RWPE2 (cell line): Measurements from ENCODE around the gene CALHM1.

Experiments used
- ATAC-seq: fragments of 200-7000 bp; cut with Tn5 transposase; 3 replicates; pipeline ENCODE4 v1.9.1; 2021; ENCODE audit warnings: low read depth
- DNase-seq: peaks from one replicate; pipeline ENCODE4 v3.0.0-alpha.2; 2020; ENCODE audit warnings: low spot score
- H3K27ac ChIP-seq: fragments of 450-650 bp; 2 replicates; pipeline ENCODE4 v1.5.1; 2017; ENCODE audit warnings: mild to moderate bottlenecking; ENCODE audit not compliant: poor library complexity, severe bottlenecking
- H3K27me3 ChIP-seq: fragments of 250-450 bp; sonication (Bioruptor Pico); 2 replicates; pipeline ENCODE4 v1.5.1; 2021; ENCODE audit warnings: mild to moderate bottlenecking, moderate library complexity; ENCODE audit not compliant: insufficient read depth, poor library complexity, severe bottlenecking
- H3K36me3 ChIP-seq: fragments of 250-450 bp; sonication (Bioruptor Pico); 2 replicates; pipeline ENCODE4 v1.5.1; 2020; ENCODE audit warnings: low read depth, mild to moderate bottlenecking, moderate library complexity
- H3K4me1 ChIP-seq: fragments of 250-450 bp; sonication (Bioruptor Pico); 2 replicates; pipeline ENCODE4 v1.5.1; 2021; ENCODE audit warnings: mild to moderate bottlenecking, moderate library complexity; ENCODE audit not compliant: insufficient read depth, poor library complexity, severe bottlenecking
- H3K4me3 ChIP-seq: fragments of 250-450 bp; sonication (Bioruptor Pico); 2 replicates; pipeline ENCODE4 v1.5.1; 2021; ENCODE audit warnings: mild to moderate bottlenecking, moderate library complexity; ENCODE audit not compliant: severe bottlenecking
- H3K9me3 ChIP-seq: fragments of 250-450 bp; sonication (Bioruptor Pico); 2 replicates; pipeline ENCODE4 v1.5.1; 2021; ENCODE audit warnings: mild to moderate bottlenecking, moderate library complexity; ENCODE audit not compliant: severe bottlenecking
- TF ChIP-seq, protein P1 (sequence below): fragments of 450-650 bp; IDR thresholded peaks from one replicate; pipeline ENCODE4 v1.5.1; 2017; ENCODE audit warnings: mild to moderate bottlenecking, moderate library complexity; ENCODE audit not compliant: poor library complexity, severe bottlenecking

Gene CALHM1

DNA sequence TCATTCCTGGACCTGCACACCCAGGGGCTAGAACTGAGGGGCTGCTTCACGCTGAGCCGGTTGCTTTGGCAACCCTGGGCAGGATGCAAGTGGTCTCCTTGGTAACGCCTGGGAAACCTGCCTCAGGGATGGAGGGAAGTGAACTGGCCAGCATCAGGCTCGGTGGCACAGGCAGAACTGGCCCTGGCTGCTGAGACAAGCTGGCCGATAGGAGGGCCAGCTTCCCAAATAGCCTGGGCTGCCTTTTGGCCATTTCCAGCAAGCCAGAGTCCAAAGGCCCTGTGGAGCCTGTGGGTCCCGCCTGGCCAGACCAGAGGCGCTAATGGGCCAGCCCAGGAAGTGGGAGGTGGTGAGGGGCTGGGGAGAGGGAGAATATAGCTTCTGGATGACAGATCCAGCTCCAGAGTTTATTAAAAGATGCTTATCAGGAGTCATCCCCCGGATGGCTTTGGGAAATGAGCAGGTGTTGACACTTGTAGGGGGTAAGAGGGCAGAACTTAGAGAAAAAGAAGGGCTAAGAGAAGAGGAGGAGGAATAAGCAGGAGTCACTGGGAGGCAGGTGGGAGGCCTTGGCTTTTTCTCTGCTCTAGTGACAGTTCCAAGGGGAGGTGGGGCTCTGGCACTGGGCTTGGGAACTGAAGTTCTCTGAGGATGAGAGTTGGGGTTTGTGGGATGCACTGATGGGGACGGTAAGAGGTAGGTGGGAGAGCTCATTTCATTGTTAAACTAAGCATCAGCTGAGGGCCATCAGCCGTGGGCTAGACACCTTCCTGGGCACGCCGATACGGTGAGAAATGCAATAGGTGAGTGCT is 44.4 kb upstream of the CALHM1 start:
- ATAC-seq (no peak), DNase-seq (no peak)
- Histone ChIP-seq H3K4me1 (peaks cover 5% of the 10 kb centered on the region), H3K27ac (no peak overlapping the region), H3K27me3 (no peaks in the 10 kb centered on the region), H3K9me3 (no peaks in the 10 kb centered on the region), H3K4me3 (no peak overlapping the region), H3K36me3 (no peaks in the 10 kb centered on the region)
- TF ChIP-seq, protein P1, sequence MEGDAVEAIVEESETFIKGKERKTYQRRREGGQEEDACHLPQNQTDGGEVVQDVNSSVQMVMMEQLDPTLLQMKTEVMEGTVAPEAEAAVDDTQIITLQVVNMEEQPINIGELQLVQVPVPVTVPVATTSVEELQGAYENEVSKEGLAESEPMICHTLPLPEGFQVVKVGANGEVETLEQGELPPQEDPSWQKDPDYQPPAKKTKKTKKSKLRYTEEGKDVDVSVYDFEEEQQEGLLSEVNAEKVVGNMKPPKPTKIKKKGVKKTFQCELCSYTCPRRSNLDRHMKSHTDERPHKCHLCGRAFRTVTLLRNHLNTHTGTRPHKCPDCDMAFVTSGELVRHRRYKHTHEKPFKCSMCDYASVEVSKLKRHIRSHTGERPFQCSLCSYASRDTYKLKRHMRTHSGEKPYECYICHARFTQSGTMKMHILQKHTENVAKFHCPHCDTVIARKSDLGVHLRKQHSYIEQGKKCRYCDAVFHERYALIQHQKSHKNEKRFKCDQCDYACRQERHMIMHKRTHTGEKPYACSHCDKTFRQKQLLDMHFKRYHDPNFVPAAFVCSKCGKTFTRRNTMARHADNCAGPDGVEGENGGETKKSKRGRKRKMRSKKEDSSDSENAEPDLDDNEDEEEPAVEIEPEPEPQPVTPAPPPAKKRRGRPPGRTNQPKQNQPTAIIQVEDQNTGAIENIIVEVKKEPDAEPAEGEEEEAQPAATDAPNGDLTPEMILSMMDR = no peak

DNA sequence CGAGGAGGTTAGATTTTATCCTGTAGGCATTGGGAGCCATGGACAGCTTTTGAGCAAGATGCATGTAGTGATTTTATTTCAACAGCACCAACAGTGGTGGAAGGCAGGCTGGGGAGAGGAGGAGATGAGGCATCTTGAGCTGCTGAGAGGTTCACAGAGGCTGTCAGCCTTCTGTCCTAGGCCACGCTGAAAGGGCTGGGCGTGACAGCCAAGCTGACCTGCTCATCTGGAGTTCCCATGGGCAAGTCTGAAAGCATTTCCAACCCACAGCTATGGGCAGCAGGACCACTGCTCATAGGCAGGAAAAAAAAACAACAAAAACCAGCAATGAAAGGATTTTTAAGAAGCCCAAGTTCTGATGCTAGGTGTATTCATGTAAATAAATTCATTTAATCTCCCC is 42.5 kb upstream of the CALHM1 start:
- Histone ChIP-seq H3K4me3 (no peak overlapping the region), H3K4me1 (peaks cover 5% of the 10 kb centered on the region), H3K9me3 (no peaks in the 10 kb centered on the region), H3K27me3 (no peaks in the 10 kb centered on the region), H3K36me3 (no peaks in the 10 kb centered on the region), H3K27ac (no peak overlapping the region)
- DNase-seq (no peak), ATAC-seq (no peak)
- TF ChIP-seq, protein P1 = no peak

DNA sequence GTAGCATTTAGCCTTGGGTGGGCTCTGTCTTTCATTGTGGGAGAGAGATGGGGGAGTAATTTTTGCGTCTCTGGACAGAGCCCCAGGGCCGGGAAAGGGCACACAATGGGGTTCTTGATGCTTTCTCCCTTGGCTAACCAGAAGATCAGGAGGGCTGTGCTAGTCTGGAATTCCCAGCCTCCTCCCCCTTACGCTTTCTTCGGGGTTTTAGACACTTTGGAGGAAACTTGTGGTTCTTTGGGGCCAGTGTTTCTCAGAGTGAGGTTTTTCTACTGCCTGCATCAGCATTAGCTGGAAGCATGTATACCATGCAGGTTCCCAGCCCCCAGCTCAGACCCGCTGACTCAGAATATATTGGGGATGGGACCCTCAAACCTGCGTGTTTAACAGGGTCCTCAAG is 41.8 kb upstream of the CALHM1 start:
- Histone ChIP-seq H3K9me3 (no peaks in the 10 kb centered on the region), H3K27me3 (no peaks in the 10 kb centered on the region), H3K4me3 (no peak overlapping the region), H3K36me3 (no peaks in the 10 kb centered on the region), H3K27ac (no peak overlapping the region), H3K4me1 (peaks cover 5% of the 10 kb centered on the region)
- ATAC-seq (no peak), DNase-seq (no peak)
- TF ChIP-seq, protein P1 = no peak

DNA sequence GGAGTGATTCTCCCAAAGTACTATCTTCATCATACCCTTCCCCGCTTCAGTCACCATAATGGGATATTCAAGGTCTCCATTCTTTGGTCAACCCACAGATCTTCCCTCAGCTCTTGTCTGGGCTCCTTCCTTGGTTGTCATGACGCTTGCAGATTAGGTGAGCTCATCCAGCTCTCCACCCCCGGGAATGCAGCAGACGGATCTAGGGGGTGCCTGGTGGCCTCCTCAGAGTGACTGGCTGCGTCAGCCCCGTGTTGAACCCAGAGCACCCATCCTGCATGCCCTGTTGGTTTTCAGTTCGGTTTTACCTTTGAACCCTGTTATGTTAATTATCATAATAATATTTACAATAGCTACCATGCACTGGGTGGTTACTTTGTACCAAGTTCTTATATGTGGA is 41.2 kb upstream of the CALHM1 start:
- ATAC-seq (no peak), DNase-seq (no peak)

More for the DNA sequence above, 41.2 kb upstream of the CALHM1 start:
- no peak overlapping the region for H3K4me3 ChIP-seq
- H3K9me3 ChIP-seq = no peaks in the 10 kb centered on the region
- peaks cover 5% of the 10 kb centered on the region for H3K27me3 ChIP-seq
- no peaks in the 10 kb centered on the region for H3K36me3 ChIP-seq
- H3K27ac ChIP-seq = no peak overlapping the region
- H3K4me1 ChIP-seq = peaks cover 5% of the 10 kb centered on the region
- TF ChIP-seq, protein P1 = no peak
